Fibroblast of pulmonary artery (primary cell): Measurements from ENCODE around the gene DMRT1.
"Not testable (repeated sequence)": the region's sequence is repeated elsewhere in the genome, so short reads cannot be mapped to it uniquely, and the experiment has no call there.

ENCODE experiments used
- DNase-seq: peaks from one replicate; pipeline ENCODE4 v3.0.0-alpha.2; 2010; ENCODE audit warnings: low read depth
- H3K4me3 ChIP-seq: replicated peaks from 2 replicates; pipeline ENCODE4 v1.5.1; 2011; ENCODE audit warnings: low read depth, mild to moderate bottlenecking, control low read depth, low read length, moderate library complexity
- CTCF ChIP-seq: IDR thresholded peaks from 2 replicates; pipeline ENCODE4 v1.5.1; 2011; ENCODE audit warnings: mild to moderate bottlenecking, control low read depth, low read length, inconsistent platforms; ENCODE audit errors: missing control alignments

DMRT1 gene

GRCh38 chr9:899440-900184 lies 58.1 kb downstream of the DMRT1 start:
- no peak for DNase-seq
- no peak for TF ChIP-seq CTCF
- H3K4me3 ChIP-seq = no peak overlapping the region

GRCh38 chr9:903886-904285 lies 62.4 kb downstream of the DMRT1 start:
- no peak overlapping the region for H3K4me3 ChIP-seq
- DNase-seq = no peak
- no peak for TF ChIP-seq CTCF

GRCh38 chr9:905906-906305 lies 64.4 kb downstream of the DMRT1 start:
- DNase-seq = no peak
- no peak for TF ChIP-seq CTCF
- H3K4me3 ChIP-seq = no peak overlapping the region

GRCh38 chr9:908536-909205 lies 67.2 kb downstream of the DMRT1 start:
- TF ChIP-seq CTCF = no peak
- no peak for DNase-seq
- H3K4me3 ChIP-seq = no peak overlapping the region

GRCh38 chr9:911005-911404 lies 69.5 kb downstream of the DMRT1 start:
- no peak for DNase-seq
- TF ChIP-seq CTCF = no peak
- H3K4me3 ChIP-seq = no peak overlapping the region

- DNase-seq = no peak
- H3K4me3 ChIP-seq = no peak overlapping the region
- TF ChIP-seq CTCF = no peak
Measured at GRCh38 chr9:912776-913175, 71.3 kb downstream of the DMRT1 start.

- not testable (repeated sequence) for DNase-seq, H3K4me3 ChIP-seq
Measured at GRCh38 chr9:913526-913925, 72.0 kb downstream of the DMRT1 start.
